CD8-positive, alpha-beta memory T cell (primary cell): Measurements from ENCODE around the gene HAND2. TPM values are rescaled to one million over a fixed set of nuclear protein-coding genes. Genes with fewer than 3 reads are reported as not detected.

Source experiments
- CTCF ChIA-PET: fragments of 350-600 bp; sonication (Branson Sonifier 250); formaldehyde crosslinking; loops from one replicate; lab custom pipeline; 2021; ENCODE audit warnings: antibody characterized with exemption; lab: Charles Lee
- POLR2A ChIA-PET: fragments of 350-600 bp; sonication (Branson Sonifier 250); formaldehyde crosslinking; loops from one replicate; lab custom pipeline; 2021; ENCODE audit warnings: antibody characterized with exemption; lab: Charles Lee
- DNase-seq, 5 donors: peaks; one replicate each; pipeline versions ENCODE4 v3.0.0 to v3.0.0-alpha.2; 2020 to 2022; ENCODE audit warnings: mixed read lengths in 1 of 5
- H3K27ac ChIP-seq: one replicate; pipeline ENCODE4 v1.7.0; 2013; ENCODE audit warnings: low read depth, mild to moderate bottlenecking, low read length, moderate library complexity
- H3K27me3 ChIP-seq: 2 replicates; pipeline ENCODE4 v1.7.0; 2013; ENCODE audit warnings: low read length, mild to moderate bottlenecking; ENCODE audit not compliant: insufficient read depth, poor library complexity, severe bottlenecking
- H3K36me3 ChIP-seq: 2 replicates; pipeline ENCODE4 v1.7.0; 2013; ENCODE audit warnings: mild to moderate bottlenecking, low read length, moderate library complexity; ENCODE audit not compliant: insufficient read depth
- H3K4me1 ChIP-seq: 2 replicates; pipeline ENCODE4 v1.7.0; 2013; ENCODE audit warnings: mild to moderate bottlenecking, low read length, moderate library complexity; ENCODE audit not compliant: insufficient read depth
- H3K4me3 ChIP-seq: 2 replicates; pipeline ENCODE4 v1.7.0; 2013; ENCODE audit warnings: mild to moderate bottlenecking, low read length
- H3K9me3 ChIP-seq: 2 replicates; pipeline ENCODE4 v1.7.0; 2013; ENCODE audit warnings: mild to moderate bottlenecking, low read length
- H3K27ac Mint-ChIP-seq, 8 donors: one replicate each; pipeline ENCODE4 v1.8.0; 2020 to 2021; ENCODE audit warnings: mixed read lengths in 8 of 8, mild to moderate bottlenecking in 6 of 8, inconsistent platforms in 3 of 8, moderate library complexity in 3 of 8
- H3K27me3 Mint-ChIP-seq, 2 donors: one replicate each; pipeline ENCODE4 v1.8.0; 2020 to 2021; ENCODE audit warnings: mixed read lengths in 2 of 2, mild to moderate bottlenecking in 1 of 2, moderate library complexity in 1 of 2
- H3K36me3 Mint-ChIP-seq, 3 donors: one replicate each; pipeline ENCODE4 v1.8.0; 2020 to 2021; ENCODE audit warnings: mixed read lengths in 3 of 3, inconsistent platforms in 1 of 3, mild to moderate bottlenecking in 1 of 3
- H3K4me1 Mint-ChIP-seq, 3 donors: one replicate each; pipeline ENCODE4 v1.8.0; 2020 to 2021; ENCODE audit warnings: mixed read lengths in 3 of 3, inconsistent platforms in 1 of 3, mild to moderate bottlenecking in 1 of 3
- H3K4me3 Mint-ChIP-seq, 7 donors: one replicate each; pipeline ENCODE4 v1.8.0; 2020 to 2021; ENCODE audit warnings: mixed read lengths in 7 of 7, mild to moderate bottlenecking in 6 of 7, moderate library complexity in 4 of 7, inconsistent platforms in 2 of 7
- H3K9me3 Mint-ChIP-seq, 5 donors: one replicate each; pipeline ENCODE4 v1.8.0; 2020 to 2022; ENCODE audit warnings: mixed read lengths in 5 of 5, mild to moderate bottlenecking in 3 of 5, moderate library complexity in 2 of 5, inconsistent platforms in 1 of 5
- polyA plus RNA-seq: library from polyadenylated mRNA; unstranded; fragments of 300-500 nt; fragmentation: Illumina TruSeq; gene quantifications from one replicate; pipeline ENCODE4 v1.2.3, GENCODE V29; 2021
- total RNA-seq, 2 experiments: library from RNA; stranded (reverse); gene quantifications; one replicate each; pipeline ENCODE4 v1.2.3, GENCODE V29; 2021

The HAND2 gene
- total and polyA plus RNA-seq, 3 experiments from 2014 or later, result not detected

- H3K4me1 Mint-ChIP-seq, result peaks cover 12 to 25% (median 15%) of the 10 kb centered on the region in 3 donors
- H3K27ac ChIP-seq, result no peak overlapping the region
- no peak overlapping the region for H3K4me3 ChIP-seq
- peaks cover 5% of the 10 kb centered on the region for H3K4me1 ChIP-seq
- H3K4me3 Mint-ChIP-seq, result no peak overlapping the region
- no peak for DNase-seq
- H3K9me3 Mint-ChIP-seq, result no peaks in the 10 kb centered on the region
- CTCF ChIA-PET, result interaction anchor here (1.3 kb wide), 1 partner anchor 70 kb away, joined by 3 read pairs; no protein-coding TSS in a partner anchor
- no peaks in the 10 kb centered on the region for H3K9me3 ChIP-seq
- no peaks in the 10 kb centered on the region for H3K36me3 ChIP-seq
- peaks cover 11 to 22% of the 10 kb centered on the region in 2 donors for H3K27me3 Mint-ChIP-seq
- POLR2A ChIA-PET, result no interaction called here
- H3K27ac Mint-ChIP-seq, result no peak overlapping the region
- no peaks in the 10 kb centered on the region for H3K27me3 ChIP-seq
- no peaks in the 10 kb centered on the region for H3K36me3 Mint-ChIP-seq
These were observed 39.8 kb downstream of the HAND2 start for GRCh38 chr4:173490256-173490655.

DNA sequence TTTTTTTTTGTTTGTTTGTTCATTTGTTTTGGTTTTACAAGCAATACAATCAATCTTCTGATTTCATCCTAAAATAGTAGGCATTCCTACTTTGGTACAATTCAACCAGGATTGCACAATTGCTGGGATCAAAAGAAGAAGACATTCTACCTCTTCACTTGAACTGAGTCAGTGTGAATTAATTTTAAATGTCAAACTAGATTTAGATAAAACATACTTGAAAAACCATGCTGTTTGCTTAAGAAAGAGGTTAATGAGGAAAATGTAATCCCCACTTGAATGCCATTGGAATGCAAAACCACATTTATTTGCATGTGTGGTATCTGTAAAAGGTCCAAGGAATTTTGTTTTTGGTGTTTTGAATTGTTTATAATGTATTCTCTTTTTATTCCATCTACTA lies 40.5 kb downstream of the HAND2 start:
- Histone ChIP-seq H3K4me3 (no peak overlapping the region), H3K36me3 (no peaks in the 10 kb centered on the region), H3K27ac (no peak overlapping the region), H3K4me1 (peaks cover 1% of the 10 kb centered on the region), H3K9me3 (no peaks in the 10 kb centered on the region), H3K27me3 (no peaks in the 10 kb centered on the region)
- ChIA-PET POLR2A (no interaction called here), CTCF (no interaction called here)
- peaks cover 7 to 18% of the 10 kb centered on the region in 2 donors for H3K27me3 Mint-ChIP-seq
- H3K4me1 Mint-ChIP-seq, result peaks cover 9 to 23% (median 10%) of the 10 kb centered on the region in 3 donors
- no peaks in the 10 kb centered on the region for H3K36me3 Mint-ChIP-seq
- no peak overlapping the region for H3K4me3 Mint-ChIP-seq
- DNase-seq, result no peak
- no peaks in the 10 kb centered on the region for H3K9me3 Mint-ChIP-seq
- no peak overlapping the region for H3K27ac Mint-ChIP-seq

- H3K9me3 Mint-ChIP-seq, result no peaks in the 10 kb centered on the region
- ChIA-PET POLR2A (no interaction called here), CTCF (interaction anchor here (1.6 to 2.7 kb wide), 2 partner anchors 8 to 68 kb away, joined by 3 to 11 read pairs; no protein-coding TSS in a partner anchor)
- Histone ChIP-seq H3K27me3 (no peaks in the 10 kb centered on the region), H3K27ac (no peak overlapping the region), H3K4me1 (no peaks in the 10 kb centered on the region), H3K9me3 (no peaks in the 10 kb centered on the region), H3K4me3 (no peak overlapping the region), H3K36me3 (no peaks in the 10 kb centered on the region)
- no peak overlapping the region for H3K4me3 Mint-ChIP-seq
- peaks cover 3 to 13% of the 10 kb centered on the region in 2 donors for H3K27me3 Mint-ChIP-seq
- no peak overlapping the region for H3K27ac Mint-ChIP-seq
- no peak for DNase-seq
- H3K36me3 Mint-ChIP-seq, result no peaks in the 10 kb centered on the region
- H3K4me1 Mint-ChIP-seq, result peaks cover 1 to 15% (median 2%) of the 10 kb centered on the region in 3 donors
These were observed 41.4 kb downstream of the HAND2 start for GRCh38 chr4:173488656-173489055.

DNA sequence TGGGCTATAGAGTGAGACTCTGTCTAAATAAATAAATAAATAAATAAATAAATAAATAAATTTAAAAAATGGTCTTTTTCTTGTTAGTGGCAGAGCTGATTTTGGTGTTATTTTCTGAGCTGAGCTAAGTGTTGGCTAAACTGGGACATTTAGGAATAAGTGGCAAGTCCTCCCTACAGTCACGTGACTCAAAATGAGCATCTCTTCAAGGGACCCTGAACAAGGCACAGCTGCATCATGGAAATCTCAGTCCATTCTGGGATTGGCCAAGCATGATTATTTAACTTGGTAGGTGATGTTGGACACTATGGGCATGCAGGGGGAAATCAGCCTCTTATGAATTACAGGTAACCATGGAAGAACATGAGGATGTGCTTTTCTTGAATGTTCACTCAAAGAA lies 42.0 kb downstream of the HAND2 start:
- Histone ChIP-seq H3K4me3 (no peak overlapping the region), H3K36me3 (no peaks in the 10 kb centered on the region), H3K4me1 (no peaks in the 10 kb centered on the region), H3K9me3 (no peaks in the 10 kb centered on the region), H3K27me3 (no peaks in the 10 kb centered on the region), H3K27ac (no peak overlapping the region)
- no peak for DNase-seq
- Mint-ChIP-seq H3K27ac (no peak overlapping the region), H3K4me3 (no peak overlapping the region), H3K27me3 (peaks cover 1 to 10% of the 10 kb centered on the region in 2 donors), H3K9me3 (no peaks in the 10 kb centered on the region), H3K36me3 (no peaks in the 10 kb centered on the region), H3K4me1 (peaks cover 0 to 15% (median 2%) of the 10 kb centered on the region in 3 donors)
- ChIA-PET POLR2A (no interaction called here), CTCF (interaction anchor here (1.4 to 2.7 kb wide), 3 partner anchors 9 to 70 kb away, joined by 3 to 11 read pairs (median 3); no protein-coding TSS in a partner anchor)

DNA sequence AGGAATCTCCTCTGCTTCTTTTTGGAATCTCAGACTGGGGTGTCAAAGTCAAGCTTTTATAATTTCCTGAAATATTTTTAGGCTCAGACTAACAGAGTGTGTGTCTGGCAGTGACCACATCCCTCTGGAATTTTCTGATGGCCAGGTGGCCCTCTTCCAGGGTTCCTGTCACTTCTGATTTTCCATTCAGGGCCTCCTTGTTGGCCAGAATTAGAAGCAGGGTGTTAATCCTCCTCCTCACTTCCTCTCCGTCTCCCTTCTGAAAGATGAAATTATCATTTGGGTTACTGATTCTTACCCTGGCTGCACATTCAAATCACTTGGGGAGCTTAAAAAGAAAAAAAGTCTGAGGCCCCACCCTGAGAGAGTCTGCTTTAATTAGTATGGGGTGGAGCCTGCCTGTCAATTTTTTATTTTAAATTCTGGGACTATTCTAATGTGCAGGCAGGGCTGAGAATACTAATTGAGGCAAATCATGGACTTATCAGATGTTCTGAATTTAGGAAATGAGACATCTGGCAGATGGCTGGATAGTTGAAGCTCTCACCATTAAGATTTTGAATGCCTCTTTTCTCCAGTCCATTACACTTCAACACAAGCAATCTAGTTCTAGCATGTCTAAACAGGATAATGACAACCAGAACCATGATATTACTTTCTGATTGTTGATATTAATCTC lies 43.2 kb downstream of the HAND2 start:
- H3K4me3 Mint-ChIP-seq, result no peak overlapping the region
- H3K27me3 ChIP-seq, result no peaks in the 10 kb centered on the region
- no peak overlapping the region for H3K4me3 ChIP-seq
- H3K9me3 ChIP-seq, result no peaks in the 10 kb centered on the region
- H3K9me3 Mint-ChIP-seq, result no peaks in the 10 kb centered on the region
- H3K36me3 ChIP-seq, result no peaks in the 10 kb centered on the region
- no peaks in the 10 kb centered on the region for H3K27me3 Mint-ChIP-seq
- H3K4me1 ChIP-seq, result no peaks in the 10 kb centered on the region
- H3K4me1 Mint-ChIP-seq, result peaks cover 0 to 5% (median 2%) of the 10 kb centered on the region in 3 donors
- ChIA-PET CTCF (interaction anchor here (1.4 to 2.7 kb wide), 3 partner anchors 10 to 69 kb away, joined by 3 to 11 read pairs (median 3); no protein-coding TSS in a partner anchor), POLR2A (no interaction called here)
- H3K27ac ChIP-seq, result no peak overlapping the region
- H3K36me3 Mint-ChIP-seq, result no peaks in the 10 kb centered on the region
- H3K27ac Mint-ChIP-seq, result no peak overlapping the region
- no peak for DNase-seq

- ChIA-PET CTCF (no interaction called here), POLR2A (no interaction called here)
- H3K36me3 Mint-ChIP-seq, result no peaks in the 10 kb centered on the region
- Histone ChIP-seq H3K4me1 (no peaks in the 10 kb centered on the region), H3K27me3 (no peaks in the 10 kb centered on the region), H3K9me3 (no peaks in the 10 kb centered on the region), H3K27ac (no peak overlapping the region), H3K36me3 (no peaks in the 10 kb centered on the region), H3K4me3 (no peak overlapping the region)
- H3K27me3 Mint-ChIP-seq, result no peaks in the 10 kb centered on the region
- DNase-seq, result no peak
- H3K4me3 Mint-ChIP-seq, result no peak overlapping the region
- no peak overlapping the region for H3K27ac Mint-ChIP-seq
- H3K9me3 Mint-ChIP-seq, result no peaks in the 10 kb centered on the region
- H3K4me1 Mint-ChIP-seq, result no peaks in the 10 kb centered on the region
These were observed 44.9 kb downstream of the HAND2 start for GRCh38 chr4:173485164-173485563.

- H3K27ac Mint-ChIP-seq, result no peak overlapping the region
- Histone ChIP-seq H3K4me3 (no peak overlapping the region), H3K9me3 (no peaks in the 10 kb centered on the region), H3K4me1 (no peaks in the 10 kb centered on the region), H3K27me3 (no peaks in the 10 kb centered on the region), H3K36me3 (no peaks in the 10 kb centered on the region), H3K27ac (no peak overlapping the region)
- DNase-seq, result no peak
- ChIA-PET POLR2A (no interaction called here), CTCF (no interaction called here)
- no peaks in the 10 kb centered on the region for H3K36me3 Mint-ChIP-seq
- no peak overlapping the region for H3K4me3 Mint-ChIP-seq
- no peaks in the 10 kb centered on the region for H3K27me3 Mint-ChIP-seq
- no peaks in the 10 kb centered on the region for H3K4me1 Mint-ChIP-seq
- no peaks in the 10 kb centered on the region for H3K9me3 Mint-ChIP-seq
These were observed 47.6 kb downstream of the HAND2 start for GRCh38 chr4:173482330-173482931.

- H3K9me3 ChIP-seq, result no peaks in the 10 kb centered on the region
- no peaks in the 10 kb centered on the region for H3K27me3 ChIP-seq
- H3K4me1 ChIP-seq, result no peaks in the 10 kb centered on the region
- Mint-ChIP-seq H3K27me3 (peaks cover 0 to 2% of the 10 kb centered on the region in 2 donors), H3K9me3 (no peaks in the 10 kb centered on the region), H3K4me1 (no peaks in the 10 kb centered on the region), H3K4me3 (no peak overlapping the region), H3K36me3 (no peaks in the 10 kb centered on the region), H3K27ac (no peak overlapping the region)
- ChIA-PET CTCF (no interaction called here), POLR2A (no interaction called here)
- DNase-seq, result no peak
- no peaks in the 10 kb centered on the region for H3K36me3 ChIP-seq
- H3K4me3 ChIP-seq, result no peak overlapping the region
- no peak overlapping the region for H3K27ac ChIP-seq
These were observed 51.1 kb downstream of the HAND2 start for GRCh38 chr4:173478913-173479283.
